Hepatocyte (in vitro differentiated cells): ENCODE results near the gene PIP5K1C.
A peak's percentile ranks its signal among the peaks of the same experiment; 100 is the strongest.

Experiments used
- CTCF ChIP-seq: fragments of 200-600 bp; sonication (generic); IDR thresholded peaks from 2 replicates; pipeline ENCODE4 v1.5.1; 2016; ENCODE audit warnings: antibody characterized with exemption, mild to moderate bottlenecking; ENCODE audit not compliant: poor library complexity
- EZH2 ChIP-seq: fragments of 200-600 bp; sonication (generic); IDR thresholded peaks from 2 replicates; pipeline ENCODE4 v1.6.1; 2016; ENCODE audit warnings: antibody characterized with exemption, mild to moderate bottlenecking, borderline replicate concordance
- EZH2phosphoT487 ChIP-seq: fragments of 200-600 bp; sonication (generic); IDR thresholded peaks from one replicate; pipeline ENCODE4 v1.6.1; 2018; ENCODE audit warnings: antibody characterized with exemption, mild to moderate bottlenecking, low read depth, moderate library complexity; ENCODE audit not compliant: unreplicated experiment, severe bottlenecking

- TF ChIP-seq EZH2 (no peak), EZH2phosphoT487 (no peak), CTCF (peak; percentile 69)
Observed at GRCh38 chr19:3618144-3618810, 82.0 kb downstream of the PIP5K1C start.
